Posterior cingulate gyrus (tissue), 11 donors: ENCODE data around the gene RMND1.
"Not testable (repeated sequence)": the region's sequence is repeated elsewhere in the genome, so short reads cannot be mapped to it uniquely, and the experiment has no call there.

ENCODE experiments used
- DNase-seq, 10 donors: peaks; one replicate each; pipeline versions ENCODE4 v3.0.0 to v3.0.0-alpha.2; 2020 to 2021; ENCODE audit warnings: mixed read lengths in 3 of 10
- intact Hi-C: fragments of 100-400 bp; cut with DNase I; formaldehyde crosslinking; loops from one replicate; pipeline ENCODE4 v1.15.1; 2023

The RMND1 gene

DNA sequence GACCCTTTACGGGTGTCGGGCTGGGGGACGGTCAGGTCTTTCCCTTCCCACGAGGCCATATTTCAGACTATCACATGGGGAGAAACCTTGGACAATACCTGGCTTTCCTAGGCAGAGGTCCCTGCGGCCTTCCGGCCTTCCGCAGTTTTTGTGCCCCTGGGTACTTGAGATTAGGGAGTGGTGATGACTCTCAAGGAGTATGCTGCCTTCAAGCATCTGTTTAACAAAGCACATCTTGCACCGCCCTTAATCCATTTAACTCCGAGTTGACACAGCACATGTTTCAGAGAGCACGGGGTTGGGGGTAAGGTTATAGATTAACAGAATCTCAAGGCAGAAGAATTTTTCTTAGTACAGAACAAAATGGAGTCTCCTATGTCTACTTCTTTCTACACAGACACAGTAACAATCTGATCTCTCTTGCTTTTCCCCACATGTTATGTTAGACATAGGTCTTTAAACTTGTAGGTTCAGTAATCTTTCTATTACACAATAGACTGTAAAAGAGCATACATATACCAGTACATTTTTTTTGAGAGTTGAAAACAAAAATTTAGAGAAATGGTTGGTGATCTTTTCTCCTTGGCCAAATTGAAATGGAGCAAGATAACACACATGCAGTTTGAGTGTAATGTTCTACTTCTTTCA, 3.9 kb upstream of the RMND1 start:
- DNase-seq = peak in 1 of 10 donors; percentile 77
- intact Hi-C loops = not testable (repeated sequence)

GRCh38 chr6:151452750-151453427, 963 bp upstream of the RMND1 start:
- DNase-seq = no peak
- intact Hi-C loops = loop anchor here (1.0 kb wide), 1 partner anchor 63 kb away; no protein-coding TSS in a partner anchor

DNA sequence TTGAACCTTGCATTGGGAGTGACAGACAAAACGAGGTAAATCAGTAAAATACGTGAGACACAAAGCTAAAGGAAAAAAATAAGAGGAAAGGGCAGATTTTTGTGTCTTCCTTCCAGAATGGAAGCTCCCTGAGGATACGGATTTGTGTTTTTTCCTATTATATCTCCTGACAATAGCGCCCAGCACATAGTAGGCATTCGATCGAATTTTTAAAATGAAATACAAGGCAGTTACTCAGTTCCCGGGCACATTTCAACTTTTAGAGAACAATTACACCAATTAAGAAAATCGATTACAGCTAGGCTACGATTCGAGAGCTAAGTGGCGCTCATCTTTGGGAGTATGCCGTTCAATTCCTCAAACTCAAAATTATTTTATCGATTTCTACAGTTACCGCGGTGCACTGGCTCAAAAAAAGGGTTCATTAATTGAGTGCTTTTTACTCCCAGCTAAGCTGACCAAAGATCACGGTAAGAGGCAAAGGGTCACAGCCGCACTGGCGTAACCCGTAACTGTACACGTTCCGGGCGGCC, 443 bp downstream of the RMND1 start:
- DNase-seq = no peak
- intact Hi-C loops = no loop called here

- DNase-seq, intact Hi-C loops: not testable (repeated sequence)
Measured at GRCh38 chr6:151450928-151451327, 998 bp downstream of the RMND1 start.

DNA sequence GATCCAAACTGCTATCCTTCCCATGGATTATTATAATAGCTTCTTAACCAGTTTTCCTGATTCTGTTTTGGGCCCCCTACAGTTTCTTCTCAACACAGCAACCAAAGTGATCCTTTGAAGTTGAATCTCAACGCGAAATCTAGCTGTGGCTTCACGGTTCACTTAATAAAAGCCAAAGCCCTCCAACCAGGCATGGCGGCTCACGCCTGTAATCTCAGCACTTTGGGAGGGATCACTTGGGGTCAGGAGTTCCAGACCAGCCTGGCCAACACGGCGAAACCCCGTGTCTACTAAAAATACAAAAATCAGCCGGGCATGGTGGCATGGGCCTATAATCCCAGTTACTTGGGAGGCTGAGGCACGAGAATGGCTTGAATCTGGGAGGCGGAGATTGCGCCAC, 3.3 kb downstream of the RMND1 start:
- intact Hi-C loops = loop anchor here (10.0 kb wide), 1 partner anchor 676 kb away; no protein-coding TSS in a partner anchor
- DNase-seq = no peak

DNA sequence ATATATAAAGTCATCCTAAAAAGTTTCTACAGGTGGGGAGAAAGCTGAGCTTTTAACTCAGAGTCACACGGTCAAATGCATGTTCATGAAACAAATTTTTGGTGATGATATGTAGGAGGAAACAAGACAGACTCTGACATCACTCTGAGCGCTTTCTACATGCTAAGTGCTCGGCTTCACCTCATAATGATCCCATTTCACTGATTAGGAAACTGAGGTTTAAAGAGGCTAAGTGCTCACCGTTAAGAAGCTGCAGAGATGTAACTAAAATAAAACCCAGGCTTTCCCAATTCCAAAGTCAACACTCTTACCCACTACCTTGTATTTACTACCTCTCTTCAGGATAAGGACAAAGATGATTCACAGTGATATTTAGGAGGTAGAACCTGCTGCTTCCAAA, 4.7 kb downstream of the RMND1 start:
- intact Hi-C loops = loop anchor here (10.0 kb wide), 1 partner anchor 678 kb away; no protein-coding TSS in a partner anchor
- DNase-seq = no peak

- DNase-seq = no peak
- intact Hi-C loops = loop anchor here (10.0 kb wide), 1 partner anchor 679 kb away; no protein-coding TSS in a partner anchor
Measured at GRCh38 chr6:151445482-151445881, 6.4 kb downstream of the RMND1 start.

DNA sequence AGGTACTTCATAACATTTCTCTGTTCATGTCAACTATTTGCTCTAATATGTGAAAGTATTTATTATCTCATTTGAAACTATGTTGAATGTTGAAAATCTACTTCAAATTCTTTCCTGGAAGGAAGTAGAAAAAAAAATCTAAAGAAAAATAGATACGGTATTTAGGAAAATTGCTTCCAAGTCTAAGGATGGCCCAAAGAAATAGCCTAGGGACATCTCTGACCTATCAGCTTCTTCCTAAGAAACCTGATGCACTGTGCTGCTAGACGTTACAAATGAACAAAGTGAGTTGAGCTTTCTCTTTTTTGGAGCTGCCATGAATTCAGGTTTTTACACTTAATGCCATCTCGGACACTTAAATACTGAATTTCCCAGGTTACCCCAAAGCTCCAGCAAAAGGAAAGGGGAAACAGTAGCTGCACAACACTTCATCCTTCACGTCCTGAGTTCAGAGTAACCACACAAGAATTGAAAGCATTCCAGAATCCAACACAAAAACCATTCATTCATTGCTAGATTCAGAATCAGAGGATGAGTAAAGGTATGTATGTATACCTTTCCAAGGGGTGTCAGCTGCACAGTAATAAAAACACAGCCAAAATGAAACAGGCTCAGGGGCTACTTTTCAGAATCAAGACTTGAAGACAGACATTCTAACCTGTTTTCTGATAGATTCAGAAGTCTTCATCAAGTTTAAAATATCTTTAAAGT, 7.9 kb downstream of the RMND1 start:
- intact Hi-C loops = loop anchor here (5.0 to 10.0 kb wide), 2 partner anchors 33 to 681 kb away; no protein-coding TSS in a partner anchor

GRCh38 chr6:151443454-151443853, 8.5 kb downstream of the RMND1 start:
- intact Hi-C loops = loop anchor here (5.0 to 10.0 kb wide), 2 partner anchors 34 to 681 kb away; no protein-coding TSS in a partner anchor

More for the DNA sequence above, 7.9 kb downstream of the RMND1 start:
- no peak for DNase-seq

DNA sequence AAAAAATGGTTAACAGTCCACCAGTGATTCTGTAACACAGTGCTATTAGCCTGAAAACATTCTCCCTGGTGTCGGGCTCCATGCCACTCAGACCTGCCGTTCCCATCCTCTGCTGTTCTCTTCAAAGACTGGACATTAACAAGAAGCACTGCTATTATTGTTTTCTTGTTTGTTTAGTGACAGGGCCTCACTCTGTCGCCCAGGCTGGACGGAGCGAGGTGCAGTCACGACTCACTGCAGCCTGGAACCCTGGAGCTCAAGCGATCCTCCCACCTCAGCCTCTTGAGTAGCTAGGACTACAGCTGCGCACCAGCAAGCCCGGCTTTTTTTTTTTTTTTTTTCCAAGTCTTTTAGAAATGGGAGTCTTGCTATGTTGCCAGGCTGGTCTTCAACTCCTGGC, 9.6 kb downstream of the RMND1 start:
- DNase-seq = no peak
- intact Hi-C loops = loop anchor here (5.0 to 10.0 kb wide), 2 partner anchors 35 to 682 kb away; no protein-coding TSS in a partner anchor

More at GRCh38 chr6:151443454-151443853, 8.5 kb downstream of the RMND1 start:
- DNase-seq = no peak

DNA sequence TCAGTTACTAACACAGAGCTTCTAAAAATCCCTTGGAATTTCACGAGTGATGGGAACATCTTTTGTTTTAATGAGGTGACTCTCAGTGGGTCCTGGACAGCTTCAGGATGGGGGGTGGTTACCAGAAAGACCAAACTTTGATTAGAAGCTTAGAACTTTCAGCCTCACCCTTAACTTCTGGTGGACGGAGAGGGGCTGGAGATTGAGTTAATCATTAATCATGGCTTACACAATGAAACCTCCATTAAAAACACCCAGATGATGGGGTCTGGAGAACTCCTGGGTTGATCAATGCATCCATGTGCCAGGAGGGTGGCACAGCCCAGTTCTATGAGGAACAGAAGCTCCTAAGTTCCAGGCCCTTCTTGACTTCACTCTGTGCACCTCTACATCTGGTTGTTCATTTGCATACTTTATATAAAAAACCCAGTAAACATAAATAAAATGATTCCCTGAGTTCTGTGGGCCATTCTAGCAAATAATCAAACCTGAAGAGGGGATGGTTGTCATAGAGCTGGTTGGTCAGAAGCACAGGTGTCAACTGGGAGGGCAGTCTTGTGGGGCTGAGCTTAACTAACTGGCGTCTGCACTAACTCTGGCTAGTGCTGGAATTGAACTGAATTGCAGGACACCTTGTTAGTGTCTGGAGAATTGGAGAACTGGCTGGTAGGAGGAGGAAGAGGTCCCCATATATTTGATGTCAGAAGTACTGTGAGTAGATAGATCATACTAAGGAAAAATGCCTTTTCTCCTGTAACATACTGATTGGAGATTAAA, 10.3 kb downstream of the RMND1 start:
- DNase-seq = no peak
- intact Hi-C loops = loop anchor here (5.0 to 10.0 kb wide), 2 partner anchors 36 to 683 kb away; no protein-coding TSS in a partner anchor

GRCh38 chr6:151440930-151441329, 11.0 kb downstream of the RMND1 start:
- DNase-seq = no peak
- intact Hi-C loops = loop anchor here (5.0 to 10.0 kb wide), 2 partner anchors 36 to 684 kb away; no protein-coding TSS in a partner anchor

- DNase-seq = no peak
- intact Hi-C loops = loop anchor here (5.0 to 10.0 kb wide), 2 partner anchors 37 to 684 kb away; no protein-coding TSS in a partner anchor
Measured at GRCh38 chr6:151440498-151440897, 11.4 kb downstream of the RMND1 start.

DNA sequence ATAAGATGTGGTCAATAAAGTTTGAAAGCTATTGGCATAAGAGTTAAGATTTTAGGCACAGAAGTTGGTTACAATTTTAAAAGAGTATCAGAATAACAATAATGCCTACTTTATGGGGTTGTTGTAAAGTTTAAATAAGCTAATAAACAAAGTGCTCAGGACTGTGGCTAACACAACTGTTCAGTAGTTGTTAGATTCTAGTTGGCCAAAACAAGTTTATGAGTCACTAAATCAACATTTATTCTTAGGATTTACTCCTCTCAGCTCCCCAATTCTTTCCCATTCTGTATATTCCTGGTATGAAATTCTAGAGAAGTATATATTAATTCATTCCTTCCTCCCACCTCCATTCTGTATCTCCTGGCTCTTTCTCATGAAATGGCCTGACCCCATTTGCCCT, 14.5 kb downstream of the RMND1 start:
- DNase-seq = no peak
- intact Hi-C loops = no loop called here

- intact Hi-C loops = no loop called here
- DNase-seq = no peak
Measured at GRCh38 chr6:151436802-151437201, 15.1 kb downstream of the RMND1 start.

DNA sequence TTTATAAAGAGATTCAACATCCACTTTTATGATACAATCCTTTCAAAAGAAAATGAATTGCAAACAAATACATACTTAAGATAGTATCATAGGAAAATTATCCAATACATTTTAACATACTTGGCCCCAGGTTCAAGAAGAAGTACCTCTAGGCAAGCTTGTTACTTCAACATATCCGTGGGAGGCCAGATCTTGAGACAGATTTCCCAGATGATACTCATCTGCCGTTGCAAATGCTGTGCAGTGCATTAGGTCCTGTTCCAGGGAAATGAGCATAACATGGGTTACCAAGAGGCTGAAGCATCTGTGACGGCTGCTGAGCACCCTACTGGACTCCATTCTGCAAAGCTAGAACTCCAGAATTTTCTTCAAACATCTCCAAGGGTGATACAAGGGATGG, 15.6 kb downstream of the RMND1 start:
- DNase-seq = no peak
- intact Hi-C loops = no loop called here

- no peak for DNase-seq
- intact Hi-C loops = no loop called here
Measured at GRCh38 chr6:151434369-151434768, 17.6 kb downstream of the RMND1 start.

DNA sequence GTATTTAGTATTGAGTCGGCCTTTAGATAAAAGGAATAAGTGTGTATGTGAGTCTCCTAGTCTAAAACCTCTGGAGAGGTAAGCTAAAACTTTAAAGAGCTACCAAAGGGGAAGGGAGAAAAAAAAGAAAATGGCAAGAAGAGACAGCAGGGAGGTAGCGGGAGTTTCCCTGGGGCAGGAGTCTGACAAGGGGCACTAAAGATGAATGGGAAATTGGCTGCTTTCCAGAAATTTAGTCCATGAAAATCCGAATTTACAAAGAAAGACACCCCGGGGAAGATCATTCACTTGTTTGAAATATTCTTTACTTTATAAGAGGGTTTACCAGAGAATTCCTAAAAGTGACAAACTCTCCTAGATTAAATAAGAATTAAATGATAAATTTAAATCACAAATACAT, 19.3 kb downstream of the RMND1 start:
- no peak for DNase-seq
- intact Hi-C loops = no loop called here

- intact Hi-C loops = no loop called here
Measured at GRCh38 chr6:151431337-151431736, 20.6 kb downstream of the RMND1 start.

GRCh38 chr6:151430886-151431285, 21.0 kb downstream of the RMND1 start:
- DNase-seq = no peak
- intact Hi-C loops = no loop called here

More at GRCh38 chr6:151431337-151431736, 20.6 kb downstream of the RMND1 start:
- no peak for DNase-seq
